ENCODE measurements around the gene FMNL3.
"Not testable (repeated sequence)": the region's sequence is repeated elsewhere in the genome, so short reads cannot be mapped to it uniquely, and the experiment has no call there.

The FMNL3 gene

GRCh38 chr12:49626836-49627235 lies 80.4 kb downstream of the FMNL3 start:
- no peak for DNase-seq

DNA sequence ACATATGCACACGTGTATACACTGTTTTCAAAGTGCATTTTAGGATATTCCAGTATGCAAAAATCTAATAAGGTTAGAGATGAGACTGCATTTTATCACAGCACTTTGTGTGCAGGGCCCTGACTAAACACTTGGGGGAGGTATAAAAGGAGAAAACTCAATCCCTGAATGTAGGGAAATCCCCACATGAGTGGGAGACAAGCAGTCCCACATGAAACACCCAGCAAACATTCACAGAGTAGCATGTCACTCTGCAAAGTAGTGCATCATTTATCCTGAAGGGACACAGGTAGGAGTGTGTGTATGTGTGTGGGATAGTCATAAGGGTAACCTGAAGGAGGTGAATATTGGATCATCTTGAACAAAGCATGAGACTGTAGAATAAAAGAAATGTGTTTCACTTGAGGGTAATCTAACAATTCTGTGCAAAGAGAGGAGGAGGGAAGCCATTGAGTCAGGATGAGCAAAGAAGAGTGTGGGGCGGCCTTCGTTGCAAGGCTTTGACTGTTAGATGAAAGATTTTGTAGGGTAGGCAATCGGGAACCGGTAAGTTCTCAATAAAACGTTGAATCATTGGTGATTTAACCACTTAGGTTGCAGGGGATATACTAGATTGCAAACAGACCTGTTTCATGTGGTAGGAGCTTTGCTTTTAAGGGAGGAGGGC lies 80.9 kb downstream of the FMNL3 start:
- no peak for DNase-seq

DNA sequence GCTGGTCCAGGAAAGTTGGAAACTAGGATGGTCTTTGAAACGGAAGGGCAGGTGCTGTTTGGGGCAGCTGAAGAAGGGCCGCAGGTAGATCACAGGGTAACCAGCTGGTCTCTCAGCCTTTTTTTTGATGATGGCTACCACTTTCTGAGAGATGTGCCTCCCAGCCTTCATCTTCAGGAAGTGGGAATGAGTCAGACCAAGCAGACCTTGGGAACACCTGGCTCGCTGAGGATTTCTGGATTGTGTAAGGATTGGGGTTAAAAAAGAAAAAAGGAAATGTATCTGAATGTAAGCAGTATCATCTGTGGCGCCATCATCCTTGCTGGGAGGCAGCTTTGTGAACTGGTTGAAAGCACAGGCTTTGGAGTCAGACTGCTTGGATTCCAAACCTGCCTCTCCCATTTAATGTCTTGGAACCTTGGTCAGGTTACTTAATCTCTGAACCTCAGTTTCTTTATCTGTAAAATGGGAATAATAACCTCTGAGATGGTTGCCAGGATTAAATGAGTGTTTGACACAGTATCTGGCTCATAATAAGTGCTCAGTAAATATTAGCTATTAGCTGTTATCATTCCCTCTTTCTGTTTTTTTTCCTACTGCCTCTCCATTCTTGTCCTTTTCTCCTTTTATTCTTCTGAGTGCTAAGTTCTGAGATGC lies 82.2 kb downstream of the FMNL3 start:
- DNase-seq = no peak

DNA sequence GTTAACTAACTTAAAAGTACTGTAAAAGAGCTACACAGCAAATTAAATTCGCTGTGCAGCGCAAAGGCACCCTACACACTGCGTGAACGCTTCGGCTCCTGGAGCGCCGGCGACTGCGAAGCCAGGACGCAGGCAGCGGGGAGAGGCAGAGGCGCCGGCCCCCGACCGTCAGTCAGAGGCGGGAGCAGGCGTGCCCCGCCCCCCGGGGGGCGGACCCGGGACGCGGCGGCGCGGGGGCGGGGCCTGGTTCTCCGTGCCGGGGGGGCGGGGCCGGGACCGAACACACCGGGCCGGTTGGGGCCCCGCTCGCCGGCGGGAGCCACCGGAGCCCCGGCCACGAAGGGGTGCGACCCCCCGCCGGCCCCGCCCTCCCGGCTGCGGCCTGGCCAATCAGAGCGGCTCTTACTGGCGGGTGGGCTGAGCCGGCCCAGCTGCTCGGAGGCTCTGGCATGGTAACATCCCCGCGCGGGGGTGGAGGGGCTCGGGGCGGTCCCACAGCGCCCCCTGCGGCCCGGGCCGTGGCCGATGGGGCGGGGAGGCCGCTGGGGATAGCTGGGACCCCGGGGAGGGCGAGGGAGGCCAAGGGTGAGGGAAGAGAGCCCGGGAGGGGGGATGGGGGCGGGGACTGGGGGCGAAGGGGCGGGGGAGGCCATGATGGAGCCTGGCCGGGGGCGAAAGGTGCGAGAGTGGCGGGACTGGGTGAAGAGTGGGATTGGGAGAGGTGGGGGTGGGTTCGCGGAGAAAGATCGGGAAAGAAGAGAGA lies 83.9 kb downstream of the FMNL3 start, which contains the start of gene PRPF40B:
Gene PRPF40B (plus strand): TSS at position 420 of the 763 bp plus-strand sequence. CDS start 30 bp downstream, at position 450.
- DNase-seq = peak; percentile 81

- DNase-seq = peak; percentile 32
Measured at GRCh38 chr12:49622501-49623141, 84.6 kb downstream of the FMNL3 start.

DNA sequence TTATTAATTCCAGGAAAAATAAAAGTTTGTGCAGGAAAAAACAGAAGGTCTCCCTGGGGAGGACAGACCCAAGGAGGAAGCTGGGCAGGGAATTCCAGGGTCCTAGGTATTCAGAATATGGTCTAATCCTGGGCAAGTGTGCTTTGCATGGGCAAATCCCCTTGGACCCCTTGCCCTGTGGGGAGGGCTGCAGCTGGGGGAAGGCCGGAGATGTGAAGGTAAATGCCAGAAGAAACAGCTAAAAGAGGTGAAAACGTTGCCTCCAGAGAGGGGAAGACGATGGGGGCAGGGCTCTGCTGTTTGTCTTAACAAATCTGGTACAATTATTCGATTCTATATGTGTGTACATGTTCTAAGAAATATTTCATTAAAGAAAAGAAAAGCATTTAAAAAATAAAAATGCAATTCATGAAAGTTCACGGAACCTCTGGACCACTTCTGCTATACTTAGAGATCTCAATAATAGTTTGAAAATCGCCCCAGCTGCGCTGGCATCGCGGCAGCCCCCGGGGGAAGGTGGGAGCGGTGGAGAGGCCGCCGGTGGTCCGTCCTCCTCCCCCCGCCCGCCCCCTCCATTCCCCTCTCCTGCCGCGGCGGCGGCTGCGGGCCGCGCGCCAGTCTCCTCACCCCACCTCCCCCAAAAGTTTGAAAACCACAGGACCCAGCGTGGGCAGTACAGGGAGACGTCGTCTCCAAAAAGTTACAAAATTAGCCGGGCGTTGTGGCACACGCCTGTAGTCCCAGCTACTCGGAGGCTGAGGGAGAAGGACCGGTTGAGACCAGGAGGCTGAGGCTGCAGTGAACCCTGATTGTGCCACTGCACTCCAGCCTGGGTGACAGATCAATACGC lies 85.3 kb downstream of the FMNL3 start:
- peak; percentile 28 for DNase-seq

DNA sequence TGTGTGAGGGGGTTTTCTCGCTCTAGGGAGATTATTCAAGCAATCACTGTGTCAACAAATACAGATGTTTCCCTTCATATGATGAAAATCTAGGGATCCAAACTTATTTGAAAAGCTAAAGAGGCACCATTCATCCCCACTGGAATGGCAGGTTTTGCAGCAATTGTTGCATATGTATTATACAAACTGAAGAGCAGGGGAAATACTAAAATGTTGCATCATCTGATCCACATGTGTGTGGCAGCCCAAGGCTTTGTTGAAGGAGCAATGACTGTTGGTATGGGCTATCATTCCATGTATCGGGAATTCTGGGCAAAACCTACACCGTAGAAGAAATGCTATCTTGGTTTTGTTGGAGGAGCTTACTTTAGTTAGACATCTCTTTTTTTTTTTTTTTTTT lies 87.9 kb downstream of the FMNL3 start:
- no peak for DNase-seq

DNA sequence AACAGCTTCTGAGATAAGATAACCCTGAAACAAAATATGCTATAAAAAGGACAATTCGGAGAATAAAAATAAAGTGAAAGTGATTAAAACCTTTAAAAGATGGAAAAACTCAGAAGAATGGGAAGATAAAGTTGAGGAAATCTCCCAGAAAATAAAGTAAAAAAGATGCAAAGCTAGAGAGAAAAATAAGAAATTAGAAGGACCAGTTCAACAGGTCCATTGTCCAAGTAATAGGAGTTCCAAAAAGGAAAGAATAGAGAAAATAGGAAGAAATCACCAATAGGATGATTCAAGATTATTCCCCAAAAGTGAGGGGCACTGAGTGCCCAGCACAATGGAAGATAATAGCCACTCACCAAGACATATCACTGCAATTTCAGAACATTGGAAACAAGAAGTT lies 88.6 kb downstream of the FMNL3 start:
- DNase-seq = no peak

DNA sequence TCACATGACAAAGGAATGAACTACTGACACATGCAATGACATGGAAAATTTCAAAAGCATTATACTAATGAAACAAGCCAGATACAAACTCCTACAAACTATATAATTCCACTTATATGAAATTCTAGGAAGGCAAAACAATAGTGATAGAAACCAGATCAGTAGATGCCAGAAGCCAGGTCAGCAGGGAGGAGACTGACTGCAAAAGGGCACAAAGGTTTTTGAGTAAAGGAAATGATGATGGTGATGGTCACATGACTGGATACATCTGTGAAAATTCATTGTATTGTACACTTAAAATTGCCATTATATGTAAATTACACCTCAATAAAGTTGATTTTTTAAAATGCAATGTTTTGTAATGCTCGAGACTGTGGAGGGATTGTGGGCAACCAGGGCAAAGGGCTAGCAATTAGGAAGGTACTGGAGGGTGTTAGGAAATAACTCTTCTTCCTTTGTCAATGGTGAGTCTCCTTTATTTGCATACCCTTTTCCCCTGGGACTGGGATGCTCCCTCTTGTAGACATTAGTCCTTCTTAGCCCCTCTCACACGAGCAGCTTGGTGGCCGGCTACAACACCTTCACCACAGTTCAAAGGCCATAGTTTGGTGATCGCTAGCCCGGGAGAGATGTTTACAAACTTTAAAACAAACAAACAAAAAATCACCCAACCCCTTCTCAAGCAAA lies 90.5 kb downstream of the FMNL3 start:
- no peak for DNase-seq

DNA sequence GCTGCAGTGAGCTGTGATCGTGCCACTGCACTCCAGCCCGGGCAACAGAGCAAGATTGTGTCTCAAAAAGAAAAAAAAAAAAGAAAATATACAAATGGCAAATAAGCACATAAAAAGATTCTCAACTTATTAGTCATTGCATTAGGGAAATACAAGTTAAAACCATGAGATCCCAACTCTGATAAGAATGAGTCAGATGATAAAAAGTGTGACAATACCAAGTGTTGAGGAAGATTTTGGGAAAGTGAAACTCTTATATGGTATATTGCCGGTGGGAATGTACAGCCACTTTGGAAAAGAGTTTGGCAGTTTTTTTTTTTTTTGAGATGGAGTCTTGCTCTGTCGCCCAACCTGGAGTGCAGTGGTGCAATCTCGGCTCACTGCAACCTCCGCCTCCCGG lies 91.5 kb downstream of the FMNL3 start:
- DNase-seq = no peak

DNA sequence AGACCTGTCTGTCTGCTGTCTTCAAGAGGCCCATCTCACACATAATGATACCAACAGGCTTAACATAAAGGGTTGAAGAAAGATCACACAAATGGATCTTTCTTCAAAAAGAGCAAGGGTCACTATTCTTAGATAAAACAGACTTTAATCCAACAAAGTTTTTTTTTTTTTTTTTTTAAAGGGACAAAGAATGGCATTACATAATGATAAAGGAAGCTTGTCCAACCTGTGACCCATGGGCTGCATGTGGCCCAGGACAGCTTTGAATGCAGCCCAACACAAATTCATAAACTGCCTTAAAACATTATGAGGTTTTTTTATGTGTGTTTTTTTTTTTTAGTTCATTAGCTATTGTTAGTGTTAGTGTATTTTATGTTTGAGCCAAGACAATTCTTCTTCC lies 95.0 kb downstream of the FMNL3 start:
- no peak for DNase-seq

- not testable (repeated sequence) for DNase-seq
Measured at GRCh38 chr12:49610785-49611184, 96.4 kb downstream of the FMNL3 start.

- DNase-seq = no peak
Measured at GRCh38 chr12:49609875-49610154, 97.4 kb downstream of the FMNL3 start.

DNA sequence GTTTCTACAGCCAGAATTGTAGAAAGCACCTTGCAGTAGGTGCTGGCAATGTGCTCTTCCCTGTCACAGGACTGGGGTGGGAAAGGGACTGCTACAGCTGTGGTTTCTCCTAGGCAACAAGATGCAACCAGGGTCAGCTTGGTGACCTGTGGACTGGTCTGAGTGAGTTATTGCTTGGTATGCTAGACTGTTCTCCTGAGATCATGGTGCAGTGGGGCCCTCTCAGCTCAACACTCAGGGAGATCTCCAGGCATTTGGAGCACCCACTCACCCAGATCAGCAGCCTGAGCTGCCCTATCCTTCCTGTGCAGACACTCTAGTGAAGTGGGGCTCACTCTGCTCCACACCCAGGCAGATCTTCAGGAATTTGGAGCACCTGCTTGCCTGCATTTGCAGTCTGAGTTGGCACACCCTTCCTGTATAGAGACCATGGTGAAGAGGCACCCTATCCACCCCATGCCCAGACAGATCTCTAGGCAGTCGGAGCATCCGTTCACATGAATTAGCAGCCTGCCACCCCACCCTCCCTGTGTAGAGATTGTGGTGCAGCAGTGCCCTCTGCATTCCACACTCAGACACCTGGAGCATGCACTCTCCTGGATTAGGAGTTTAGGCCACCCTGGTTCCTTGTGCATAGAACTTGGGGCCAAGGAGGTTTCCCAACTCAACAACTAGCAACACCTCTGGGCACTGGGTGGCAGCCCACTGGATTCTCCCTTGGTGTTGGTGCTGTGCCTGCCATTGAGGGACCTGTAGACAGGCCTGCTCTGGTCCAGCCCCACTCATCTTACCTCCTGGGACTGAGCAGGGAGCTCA lies 97.9 kb downstream of the FMNL3 start:
- DNase-seq = no peak

DNA sequence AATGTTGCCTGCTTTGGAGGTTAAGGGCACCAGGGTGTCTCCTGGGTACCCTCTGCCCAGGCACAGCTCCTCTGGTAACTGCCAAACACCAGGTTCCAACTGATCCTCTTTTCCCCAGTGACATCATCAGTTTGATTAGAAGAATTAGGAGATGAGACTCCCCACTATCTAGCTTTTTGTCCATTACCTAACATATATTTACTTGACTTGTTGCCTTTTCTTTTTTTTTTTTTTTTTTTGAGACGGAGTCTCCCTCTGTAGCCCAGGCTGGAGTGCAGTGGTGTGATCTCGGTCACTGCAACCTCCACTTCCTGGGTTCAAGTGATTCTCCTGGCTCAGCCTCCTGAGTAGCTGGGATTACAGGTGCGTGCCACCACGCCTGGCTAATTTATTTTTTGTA lies 101.7 kb downstream of the FMNL3 start, which contains the start of gene FAM186B:
Gene FAM186B (minus strand): TSS at position 101 of the 400 bp plus-strand sequence. CDS start 162 bp downstream, outside the sequence.
- DNase-seq = not testable (repeated sequence)

DNA sequence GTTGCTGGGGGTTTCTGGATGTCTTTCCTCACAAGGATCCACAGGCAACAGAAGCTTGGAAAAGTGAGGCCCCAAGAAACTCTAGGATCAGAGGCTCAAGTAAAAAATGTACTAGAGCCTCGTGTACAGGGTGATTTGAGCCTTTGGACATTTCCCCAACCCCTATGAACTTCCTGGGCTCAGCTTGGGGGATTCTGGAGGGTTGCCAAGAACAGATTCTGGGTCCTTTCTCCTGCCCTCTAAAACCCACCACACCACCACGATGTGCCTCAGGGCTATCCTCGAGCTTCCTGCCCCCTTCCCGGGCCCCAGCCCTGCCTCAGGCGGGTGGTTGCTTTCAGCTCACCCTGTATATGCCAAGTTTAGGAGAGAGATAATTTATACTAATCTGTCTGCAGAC lies 102.3 kb downstream of the FMNL3 start:
- DNase-seq = no peak

GRCh38 chr12:49603721-49604120 lies 103.5 kb downstream of the FMNL3 start:
- DNase-seq = no peak

DNA sequence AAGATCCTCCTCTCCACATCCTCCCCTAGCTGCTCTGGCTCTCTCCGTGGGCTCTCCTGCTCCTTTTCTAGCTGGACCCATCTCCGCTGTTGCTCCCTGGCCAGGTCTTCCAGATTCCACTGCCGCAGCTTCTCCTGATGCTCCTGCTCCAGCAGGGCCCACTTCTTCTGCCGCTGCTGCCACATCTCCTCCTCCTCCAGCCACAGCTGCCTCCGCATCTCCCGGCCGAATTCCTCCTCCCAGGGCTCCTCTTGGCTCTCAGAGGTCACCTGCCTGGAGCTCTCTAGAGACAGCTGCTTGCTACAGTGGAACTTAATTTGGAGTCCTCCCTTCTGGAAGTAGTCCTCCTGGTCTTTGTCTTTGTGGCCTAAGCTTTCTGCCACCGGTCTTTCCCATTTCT lies 107.2 kb downstream of the FMNL3 start:
- DNase-seq = no peak

GRCh38 chr12:49598527-49598926 lies 108.7 kb downstream of the FMNL3 start:
- DNase-seq = no peak

GRCh38 chr12:49588721-49589516 lies 118.3 kb downstream of the FMNL3 start:
- peak; percentile 70 for DNase-seq
